HG03432 (cell line): ENCODE data around the gene CYP3A7.
"Not testable (repeated sequence)": the region's sequence is repeated elsewhere in the genome, so short reads cannot be mapped to it uniquely, and the experiment has no call there.

Experiments
- ATAC-seq: cut with Tn5 transposase; IDR thresholded peaks from one replicate; pipeline ENCODE4 v1.9.1; 2021; ENCODE audit warnings: mild to moderate bottlenecking, moderate library complexity; ENCODE audit not compliant: unreplicated experiment

The CYP3A7 gene

GRCh38 chr7:99742737-99743394 lies 7.9 kb upstream of the CYP3A7 start:
- ATAC-seq, result no peak

DNA sequence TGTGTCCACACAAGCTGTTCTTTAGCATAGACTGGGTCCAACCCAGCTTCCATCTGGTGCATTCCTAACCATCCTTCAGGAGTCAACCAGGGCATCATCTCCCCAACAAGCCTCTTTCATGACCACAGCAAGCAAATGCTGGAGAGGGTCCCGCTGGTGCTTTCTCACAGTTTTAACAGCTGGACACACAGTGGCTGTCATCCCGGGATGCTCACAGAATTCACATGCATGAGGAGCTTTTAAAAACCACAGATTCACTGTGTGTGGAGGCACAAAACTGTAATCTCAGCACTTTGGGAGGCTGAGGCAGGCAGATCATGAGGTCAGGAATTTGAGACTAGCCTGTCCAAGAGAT lies 6.4 kb upstream of the CYP3A7 start:
- no peak for ATAC-seq

DNA sequence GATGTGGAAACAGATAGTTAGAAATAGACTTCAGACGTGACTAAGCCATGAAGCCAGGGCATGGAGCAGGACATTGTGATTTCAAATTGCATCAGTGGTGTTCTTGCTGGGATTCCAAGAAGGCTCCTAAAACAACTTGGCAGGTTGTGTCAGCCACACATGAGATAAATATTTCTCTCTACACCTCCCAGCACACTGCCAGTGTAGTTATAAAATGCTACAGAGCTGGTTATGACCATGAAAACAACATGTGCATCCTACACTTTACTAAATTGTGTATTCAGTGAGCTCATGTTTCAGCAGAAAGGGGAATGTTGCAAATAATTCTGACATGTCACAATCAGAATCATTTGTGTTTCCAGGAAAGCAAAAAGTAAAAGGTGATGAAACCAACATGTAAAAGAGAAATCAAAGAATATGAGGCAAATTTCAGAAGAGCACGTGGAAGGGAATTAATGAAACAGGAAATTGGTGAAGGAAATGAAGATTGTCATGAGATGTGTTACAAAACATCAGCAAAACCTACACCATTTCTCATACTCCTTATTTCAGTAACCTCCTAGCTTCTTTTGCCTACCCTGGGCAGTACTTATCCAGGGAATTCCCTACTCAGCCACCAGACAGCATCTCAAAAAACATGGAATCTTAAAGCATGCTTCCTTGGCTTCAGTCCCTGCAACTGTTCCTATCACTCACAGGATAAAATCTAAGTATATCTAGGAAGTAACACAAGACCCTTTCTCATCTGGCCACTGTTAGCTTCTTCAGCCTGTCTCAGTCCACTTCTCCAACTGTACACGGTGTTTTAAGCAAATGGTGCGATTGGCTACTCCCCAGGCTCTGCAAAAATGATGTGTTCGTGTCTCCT lies 5.8 kb upstream of the CYP3A7 start:
- no peak for ATAC-seq

DNA sequence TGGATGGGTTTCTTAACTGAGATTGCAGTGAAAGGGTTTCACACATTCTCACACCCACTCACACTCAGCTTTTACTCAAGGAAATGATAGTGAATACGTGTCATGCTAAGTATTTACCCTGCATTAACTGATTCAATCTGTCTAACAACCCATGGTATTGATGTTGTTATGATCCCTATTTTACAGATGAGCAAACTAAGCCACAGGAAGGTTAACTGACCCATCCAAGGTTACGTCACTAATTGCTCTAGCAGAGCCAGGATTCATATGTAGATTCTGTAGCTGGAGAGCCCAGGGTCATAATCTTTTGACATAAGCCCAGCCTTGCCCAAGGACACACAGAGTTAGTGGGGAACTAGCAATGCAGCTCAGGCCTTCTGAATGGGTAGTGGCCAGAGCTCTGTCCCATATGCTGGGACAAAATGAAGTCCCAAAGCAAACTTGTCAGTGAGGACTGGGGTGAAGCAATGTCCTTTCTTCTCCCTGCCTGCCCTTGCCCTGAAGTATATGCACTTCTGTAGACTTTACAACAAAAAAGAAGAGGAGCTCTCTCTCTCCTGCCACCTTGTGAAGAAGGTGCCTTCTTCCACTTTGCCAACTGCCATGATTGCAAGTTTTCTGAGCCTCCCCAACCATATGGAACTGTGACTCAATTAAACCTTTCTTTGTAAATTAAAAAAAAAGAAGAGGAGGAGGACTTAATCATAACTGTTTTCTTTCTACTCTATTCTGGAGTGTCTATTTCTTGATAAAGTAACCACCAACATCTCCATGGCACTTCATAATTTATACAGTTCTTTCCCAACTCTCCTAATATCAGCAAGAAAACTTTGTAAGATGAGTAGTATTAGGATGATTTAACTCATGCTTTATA lies 4.9 kb upstream of the CYP3A7 start:
- no peak for ATAC-seq

DNA sequence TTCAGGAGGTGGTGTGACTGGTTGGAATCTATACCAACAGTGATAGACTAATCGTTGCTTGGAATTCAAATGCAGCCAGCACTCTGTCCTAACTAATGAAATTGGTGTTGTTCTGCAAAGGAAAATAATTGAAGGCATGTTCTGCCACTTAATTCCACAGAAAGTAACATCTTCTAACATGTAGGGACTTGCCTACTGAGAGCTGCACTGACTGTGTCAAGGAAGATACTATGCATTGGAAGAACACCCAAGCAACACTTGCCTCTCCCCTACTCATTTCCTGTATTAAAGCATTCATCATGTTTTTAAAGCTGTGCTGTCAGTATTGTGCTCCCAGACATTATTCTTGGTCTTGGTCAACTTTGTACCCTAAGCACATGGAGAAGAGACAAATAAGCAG lies 2.7 kb upstream of the CYP3A7 start:
- ATAC-seq, result no peak

GRCh38 chr7:99736667-99737066 lies 1.7 kb upstream of the CYP3A7 start:
- not testable (repeated sequence) for ATAC-seq

DNA sequence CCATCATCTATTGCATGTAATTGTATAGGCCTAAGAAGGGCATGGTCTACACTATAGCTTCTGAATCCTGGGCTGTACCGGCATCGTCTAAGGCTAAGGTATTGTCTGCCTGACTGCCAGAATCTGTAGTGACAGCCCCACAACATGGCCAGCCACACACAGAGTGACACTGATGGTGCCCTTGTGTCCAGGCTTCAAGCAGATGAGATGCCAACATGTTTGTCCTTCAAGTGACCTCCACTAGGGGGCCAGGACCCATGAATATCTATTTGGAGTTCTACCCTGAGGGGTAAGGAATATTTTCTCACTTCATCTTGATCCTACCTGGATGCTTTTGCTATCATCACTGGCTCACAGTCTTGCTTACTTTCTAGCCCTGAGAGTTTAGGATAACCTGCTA lies 1.5 kb downstream of the CYP3A7 start:
- ATAC-seq, result no peak

DNA sequence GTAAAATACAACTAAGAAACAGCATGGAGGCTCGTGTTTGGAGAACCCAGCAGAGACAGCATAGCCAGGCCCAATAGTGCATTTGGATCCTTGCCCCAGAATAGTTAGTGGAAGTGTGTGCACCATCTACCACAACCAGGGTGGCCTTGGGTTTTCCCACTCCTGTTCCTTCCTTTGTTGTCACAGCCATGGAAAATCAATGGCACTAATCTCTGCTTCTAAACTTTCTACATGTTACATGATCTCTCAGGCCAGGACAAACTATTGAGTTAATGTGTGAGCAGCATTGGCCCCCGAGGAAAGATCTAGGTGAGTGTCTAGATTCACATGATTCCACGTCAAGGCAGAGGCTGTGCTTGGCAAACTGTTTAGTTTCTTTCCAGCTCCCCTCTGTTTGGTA lies 2.0 kb downstream of the CYP3A7 start:
- ATAC-seq, result no peak

- ATAC-seq, result no peak
Measured at GRCh38 chr7:99731638-99732374, 3.2 kb downstream of the CYP3A7 start.

DNA sequence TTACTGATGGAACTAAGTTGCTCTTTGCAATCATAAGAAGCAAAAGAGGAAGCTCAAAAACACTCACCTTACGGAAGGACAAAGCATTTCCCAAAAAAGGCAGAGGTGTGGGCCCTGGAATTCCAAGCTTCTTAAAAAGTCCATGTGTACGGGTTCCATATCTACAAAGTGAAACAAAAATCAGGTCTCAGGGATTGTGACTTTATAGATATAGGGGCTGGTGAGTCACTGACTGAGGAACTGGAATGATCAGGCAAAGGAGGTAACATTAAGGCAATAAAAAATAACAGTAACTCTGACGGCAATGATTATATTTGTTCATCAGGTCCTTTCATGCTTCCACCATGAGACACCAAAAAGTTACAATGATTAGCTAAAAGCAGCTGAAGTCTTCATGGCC lies 4.0 kb downstream of the CYP3A7 start:
- ATAC-seq, result no peak

DNA sequence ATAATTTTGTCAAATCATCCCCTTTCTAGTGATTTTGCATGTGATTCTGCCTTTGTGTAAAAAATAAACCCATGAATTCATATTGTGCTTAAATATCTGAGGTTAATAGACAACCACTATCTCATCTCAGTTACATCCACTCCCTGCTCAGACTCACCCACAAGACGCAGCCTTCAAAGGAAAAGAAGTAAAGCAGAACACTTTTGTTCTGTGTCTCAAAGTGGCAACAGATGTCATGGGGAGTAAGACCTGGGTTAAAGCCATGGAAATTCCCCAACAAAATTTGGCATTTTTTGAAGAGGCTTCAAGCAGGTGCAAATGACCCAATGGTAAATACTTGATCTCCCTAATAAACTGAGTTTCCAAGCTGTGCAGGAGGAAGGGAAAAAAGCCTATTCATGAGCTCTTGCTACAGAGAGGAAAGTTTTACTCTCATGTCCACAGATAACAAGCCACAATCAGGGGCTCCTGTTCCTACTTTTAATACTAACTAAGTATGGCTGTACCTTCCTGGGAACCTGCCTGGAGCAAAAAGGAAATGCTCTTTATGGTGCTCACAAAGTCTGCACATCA lies 4.7 kb downstream of the CYP3A7 start:
- no peak for ATAC-seq

GRCh38 chr7:99729486-99730237 lies 5.3 kb downstream of the CYP3A7 start:
- ATAC-seq, result no peak

DNA sequence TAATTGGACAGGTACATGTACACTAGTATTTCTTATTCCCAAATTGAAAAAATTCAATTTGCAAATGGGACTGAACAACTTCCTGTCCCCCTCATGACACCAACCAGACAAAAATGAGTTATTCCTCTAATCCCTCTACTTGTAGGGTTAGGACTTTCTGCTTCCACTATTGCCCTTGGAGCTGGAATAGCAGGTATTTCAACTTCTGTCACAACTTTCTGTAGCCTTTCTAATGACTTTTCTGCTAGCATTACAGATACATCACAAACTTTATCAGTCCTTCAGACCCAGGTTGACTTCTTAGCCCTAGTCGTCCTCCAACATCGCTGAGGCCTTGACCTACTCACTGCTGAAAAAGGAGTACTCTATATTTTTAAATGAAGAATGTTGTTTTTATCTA lies 6.4 kb downstream of the CYP3A7 start:
- ATAC-seq, result no peak

GRCh38 chr7:99723201-99723600 lies 11.8 kb downstream of the CYP3A7 start:
- ATAC-seq, result not testable (repeated sequence)

- no peak for ATAC-seq
Measured at GRCh38 chr7:99720800-99721595, 14.0 kb downstream of the CYP3A7 start.

DNA sequence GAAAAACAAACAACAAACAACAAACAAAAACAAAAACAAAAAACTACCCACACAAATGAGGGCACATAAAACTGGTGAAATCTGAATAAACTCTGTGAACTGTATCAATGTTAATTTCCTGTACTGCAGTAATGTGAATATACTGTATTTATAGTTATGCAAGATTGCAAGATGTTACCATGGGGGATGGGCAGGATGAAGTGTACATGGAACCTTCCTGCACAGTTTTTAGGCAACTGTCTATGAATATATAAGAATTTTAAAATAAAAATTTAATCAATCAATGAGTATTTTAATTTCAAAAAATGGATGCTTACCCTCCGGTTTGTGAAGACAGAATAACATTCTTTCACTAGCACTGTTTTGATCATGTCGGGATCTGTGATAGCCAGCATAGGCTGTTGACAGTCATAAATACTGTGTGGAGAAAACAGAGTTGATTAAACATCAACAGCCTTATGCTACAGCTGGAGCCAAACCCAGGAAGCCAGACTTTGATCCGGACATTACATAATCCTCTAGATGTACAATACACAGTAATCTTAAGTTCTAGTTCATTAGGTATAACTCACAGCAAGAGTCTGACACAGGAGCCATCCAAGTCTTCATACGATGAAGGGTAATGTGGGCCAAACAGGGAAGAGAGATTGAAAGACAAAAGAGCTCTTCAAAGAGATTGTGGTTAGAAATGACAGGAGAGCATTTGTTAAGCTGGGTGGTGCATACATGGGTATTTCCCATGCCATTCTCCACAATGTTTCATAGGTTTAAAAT lies 14.8 kb downstream of the CYP3A7 start:
- no peak for ATAC-seq

GRCh38 chr7:99713995-99714570 lies 20.9 kb downstream of the CYP3A7 start:
- no peak for ATAC-seq
